Measurements from ENCODE around the gene COPS9. TPM values are rescaled to one million over a fixed set of nuclear protein-coding genes. Genes with fewer than 3 reads are reported as not detected.

COPS9 gene
- total RNA-seq, 1 experiment from 2014 or later = 473 TPM

- intact Hi-C loops (cut with micrococcal nuclease) = no loop called here
- no peak for ATAC-seq
- no peak overlapping the region for H3K9ac ChIP-seq (ENCODE audit: low read length)
- H3K9me2 ChIP-seq (replicated peaks; ENCODE audit: low read length) = no peaks in the 10 kb centered on the region
- no peak overlapping the region for H3K4me3 ChIP-seq (ENCODE audit: low read length)
- H3K4me1 ChIP-seq (ENCODE audit: insufficient read depth, low read length) = no peaks in the 10 kb centered on the region
- H3K36me3 ChIP-seq (ENCODE audit: low read depth, low read length) = no peaks in the 10 kb centered on the region
- H2AFZ ChIP-seq (ENCODE audit: low read length) = no peak overlapping the region
- TF ChIP-seq CTCF (conservative IDR thresholded peaks at IDR 0.05; ENCODE audit: low read depth, low read length) (no peak), EZH2phosphoT487 (IDR thresholded peaks at IDR 0.05; ENCODE audit: borderline replicate concordance, low read length) (no peak), EZH2 (IDR thresholded peaks at IDR 0.05; ENCODE audit: low read length, unreplicated experiment) (no peak)
- no peaks in the 10 kb centered on the region for H3K9me3 ChIP-seq (ENCODE audit: low read length)
- DNase-seq = no peak
- H4K20me1 ChIP-seq (ENCODE audit: low read length) = no peaks in the 10 kb centered on the region
- no peaks in the 10 kb centered on the region for H3K79me2 ChIP-seq (ENCODE audit: low read length)
- ChIA-PET CTCF (no interaction called here), POLR2A (ENCODE audit: unreplicated experiment) (no interaction called here)
- peaks cover 63% of the 10 kb centered on the region for H3K27me3 ChIP-seq (ENCODE audit: low read length)
- no peaks in the 10 kb centered on the region for H3F3A ChIP-seq (ENCODE audit: low read length, unreplicated experiment)
- BruUV-seq (replicated peaks) = no TSS peak
- no peak overlapping the region for H3K4me2 ChIP-seq (ENCODE audit: low read length)
- no peak overlapping the region for H3K27ac ChIP-seq (ENCODE audit: low read length)
Observed at GRCh38 chr2:240089306-240089705, 46.8 kb downstream of the COPS9 start.

- Histone ChIP-seq H3K4me3 (ENCODE audit: low read length) (no peak overlapping the region), H3K4me2 (ENCODE audit: low read length) (no peak overlapping the region), H3K4me1 (ENCODE audit: insufficient read depth, low read length) (no peaks in the 10 kb centered on the region), H3K9me2 (replicated peaks; ENCODE audit: low read length) (no peaks in the 10 kb centered on the region), H3K79me2 (ENCODE audit: low read length) (no peaks in the 10 kb centered on the region), H3K9ac (ENCODE audit: low read length) (no peak overlapping the region), H3F3A (ENCODE audit: low read length, unreplicated experiment) (no peaks in the 10 kb centered on the region), H3K27me3 (ENCODE audit: low read length) (peaks cover 63% of the 10 kb centered on the region), H4K20me1 (ENCODE audit: low read length) (no peaks in the 10 kb centered on the region), H3K36me3 (ENCODE audit: low read depth, low read length) (no peaks in the 10 kb centered on the region), H2AFZ (ENCODE audit: low read length) (no peak overlapping the region), H3K27ac (ENCODE audit: low read length) (no peak overlapping the region), H3K9me3 (ENCODE audit: low read length) (no peaks in the 10 kb centered on the region)
- intact Hi-C loops (cut with micrococcal nuclease) = no loop called here
- ChIA-PET CTCF (no interaction called here), POLR2A (ENCODE audit: unreplicated experiment) (no interaction called here)
- DNase-seq (no peak), ATAC-seq (no peak)
- TF ChIP-seq CTCF (conservative IDR thresholded peaks at IDR 0.05; ENCODE audit: low read depth, low read length) (no peak), EZH2 (IDR thresholded peaks at IDR 0.05; ENCODE audit: low read length, unreplicated experiment) (no peak), EZH2phosphoT487 (IDR thresholded peaks at IDR 0.05; ENCODE audit: borderline replicate concordance, low read length) (no peak)
- no TSS peak for BruUV-seq (replicated peaks)
Observed at GRCh38 chr2:240086563-240086962, 49.5 kb downstream of the COPS9 start.

Other genes with a start within 250 kb of the COPS9 start
- gene NDUFA10, start 111.0 kb downstream of the COPS9 start, total RNA-seq (2014; rRNA removed) = 148 and 251 TPM in 2 replicates
- not detected in 2 replicates for gene OR6B2, start 105.9 kb downstream of the COPS9 start, total RNA-seq (2014; rRNA removed)
- gene OR6B3, start 82.8 kb downstream of the COPS9 start, total RNA-seq (2014; rRNA removed) = not detected in 2 replicates
- not detected in 2 replicates for gene OTOS, start 4.4 kb upstream of the COPS9 start, total RNA-seq (2014; rRNA removed)

Data from PC-3 (cell line).